ENCODE results near the gene CAND1.

DNA sequence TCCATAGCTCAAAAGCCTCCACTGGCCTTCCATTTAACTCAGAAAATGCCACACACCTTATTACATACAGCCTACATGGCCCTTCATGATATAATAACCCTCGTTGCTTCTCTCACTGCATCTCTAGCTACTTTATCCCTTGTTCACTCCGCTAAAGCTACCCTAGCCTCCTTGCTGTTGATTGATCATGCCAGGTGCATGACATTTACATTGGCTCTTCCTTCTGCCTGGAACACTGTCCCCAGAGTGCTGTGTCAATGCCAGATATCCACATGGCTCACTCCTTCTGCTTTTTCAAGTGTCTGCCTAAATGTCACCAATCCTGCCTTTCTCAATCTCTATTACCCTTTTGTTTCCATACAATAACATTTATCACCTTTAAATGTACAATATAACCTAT, 58.3 kb downstream of the CAND1 start:
- TF ChIP-seq, protein P1, sequence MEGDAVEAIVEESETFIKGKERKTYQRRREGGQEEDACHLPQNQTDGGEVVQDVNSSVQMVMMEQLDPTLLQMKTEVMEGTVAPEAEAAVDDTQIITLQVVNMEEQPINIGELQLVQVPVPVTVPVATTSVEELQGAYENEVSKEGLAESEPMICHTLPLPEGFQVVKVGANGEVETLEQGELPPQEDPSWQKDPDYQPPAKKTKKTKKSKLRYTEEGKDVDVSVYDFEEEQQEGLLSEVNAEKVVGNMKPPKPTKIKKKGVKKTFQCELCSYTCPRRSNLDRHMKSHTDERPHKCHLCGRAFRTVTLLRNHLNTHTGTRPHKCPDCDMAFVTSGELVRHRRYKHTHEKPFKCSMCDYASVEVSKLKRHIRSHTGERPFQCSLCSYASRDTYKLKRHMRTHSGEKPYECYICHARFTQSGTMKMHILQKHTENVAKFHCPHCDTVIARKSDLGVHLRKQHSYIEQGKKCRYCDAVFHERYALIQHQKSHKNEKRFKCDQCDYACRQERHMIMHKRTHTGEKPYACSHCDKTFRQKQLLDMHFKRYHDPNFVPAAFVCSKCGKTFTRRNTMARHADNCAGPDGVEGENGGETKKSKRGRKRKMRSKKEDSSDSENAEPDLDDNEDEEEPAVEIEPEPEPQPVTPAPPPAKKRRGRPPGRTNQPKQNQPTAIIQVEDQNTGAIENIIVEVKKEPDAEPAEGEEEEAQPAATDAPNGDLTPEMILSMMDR (IDR thresholded peaks at IDR 0.05 in 8 of 11, conservative IDR thresholded peaks at IDR 0.05 in 3 of 11), result no peak
- no peak for TF ChIP-seq POLR2AphosphoS5 (IDR thresholded peaks at IDR 0.05)
- TF ChIP-seq POLR2A (IDR thresholded peaks at IDR 0.05), result no peak

Data from spleen (tissue), 7 donors.